ENCODE data around the gene SUSD6. TPM values are rescaled to one million over a fixed set of nuclear protein-coding genes. Genes with fewer than 3 reads are reported as not detected.

The SUSD6 gene
- total and polyA plus RNA-seq, 4 donors, result 6.8 to 10.8 (median 7.6) TPM

GRCh38 chr14:69703047-69704039 lies 91.9 kb downstream of the SUSD6 start:
- no peaks in the 10 kb centered on the region for H3K27me3 ChIP-seq (ENCODE audit: control insufficient read depth in 4 of 4, insufficient read depth in 4 of 4, low read length in 3 of 4)
- peaks cover 3 to 23% (median 12%) of the 10 kb centered on the region in 4 donors for H3K4me1 ChIP-seq (ENCODE audit: control insufficient read depth in 4 of 4, insufficient read depth in 4 of 4, low read length in 3 of 4)
- H3K4me3 ChIP-seq (ENCODE audit: low read depth in 1 of 3, low read length in 3 of 3), result no peak overlapping the region
- no peak overlapping the region for H3K9ac ChIP-seq (ENCODE audit: low read depth in 1 of 2, low read length in 2 of 2)
- H3K9me3 ChIP-seq (ENCODE audit: control insufficient read depth in 4 of 4, low read length in 3 of 4), result no peaks in the 10 kb centered on the region
- 65% methylated on average over 12 of the region's 12 CpGs for WGBS
- no peak for TF ChIP-seq CTCF (IDR thresholded peaks at IDR 0.05; ENCODE audit: low read depth, low read length, missing input control)
- no peak for TF ChIP-seq SP1 (IDR thresholded peaks at IDR 0.05)
- peak in 1 of 2 donors; percentile 56 for TF ChIP-seq RAD21 (IDR thresholded peaks at IDR 0.05)
- TF ChIP-seq MAX (IDR thresholded peaks at IDR 0.05), result peak; percentile 57
- TF ChIP-seq RXRA (IDR thresholded peaks at IDR 0.05), result peak; percentile 30 to 69
- peak; percentile 51 to 61 for TF ChIP-seq HNF4A (conservative IDR thresholded peaks at IDR 0.05)
- H3K27ac ChIP-seq (ENCODE audit: low read depth in 1 of 2, low read length in 2 of 2), result peak overlapping the region in 1 of 2 donors; percentile 50
- no peak for DNase-seq (ENCODE audit: low spot score)
- H3K36me3 ChIP-seq (ENCODE audit: control insufficient read depth in 4 of 4, insufficient read depth in 3 of 4, low read depth in 1 of 4, low read length in 3 of 4), result peaks cover 3 to 12% (median 10%) of the 10 kb centered on the region in 4 donors

DNA sequence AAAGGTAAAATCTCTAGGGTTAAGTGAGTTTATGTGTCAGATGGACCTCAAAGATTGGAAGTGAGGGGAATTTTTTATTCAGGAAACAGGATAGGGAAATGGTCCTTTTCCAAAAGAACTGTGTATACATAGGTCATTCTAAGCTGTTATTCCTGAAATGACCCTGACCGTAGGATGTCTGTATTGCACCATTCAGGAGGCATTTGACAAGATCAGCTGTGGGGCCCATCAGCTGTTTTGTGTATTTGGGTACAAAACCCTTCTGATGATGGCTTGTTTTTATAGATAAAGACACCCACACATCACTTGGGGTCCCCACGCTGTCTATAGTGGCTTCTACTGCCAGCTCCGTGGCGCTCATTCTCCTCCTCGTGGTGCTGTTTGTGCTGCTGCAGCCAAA lies 92.9 kb downstream of the SUSD6 start:
- Histone ChIP-seq H3K27ac (ENCODE audit: low read depth in 1 of 2, low read length in 2 of 2) (no peak overlapping the region), H3K4me3 (ENCODE audit: low read depth in 1 of 3, low read length in 3 of 3) (no peak overlapping the region), H3K4me1 (ENCODE audit: control insufficient read depth in 4 of 4, insufficient read depth in 4 of 4, low read length in 3 of 4) (peaks cover 3 to 20% (median 10%) of the 10 kb centered on the region in 4 donors), H3K27me3 (ENCODE audit: control insufficient read depth in 4 of 4, insufficient read depth in 4 of 4, low read length in 3 of 4) (no peaks in the 10 kb centered on the region), H3K9me3 (ENCODE audit: control insufficient read depth in 4 of 4, low read length in 3 of 4) (no peaks in the 10 kb centered on the region), H3K36me3 (ENCODE audit: control insufficient read depth in 4 of 4, insufficient read depth in 3 of 4, low read depth in 1 of 4, low read length in 3 of 4) (peaks cover 3 to 20% (median 14%) of the 10 kb centered on the region in 4 donors), H3K9ac (ENCODE audit: low read depth in 1 of 2, low read length in 2 of 2) (no peak overlapping the region)
- WGBS, result 92% methylated on average over 5 of the region's 5 CpGs
- DNase-seq (ENCODE audit: low spot score), result no peak
- no peak for TF ChIP-seq TAF1 (conservative IDR thresholded peaks at IDR 0.05)
- TF ChIP-seq HNF4G (IDR thresholded peaks at IDR 0.05), result no peak
- no peak for TF ChIP-seq RAD21 (IDR thresholded peaks at IDR 0.05)
- no peak for TF ChIP-seq HNF4A (conservative IDR thresholded peaks at IDR 0.05)
- TF ChIP-seq GABPA (IDR thresholded peaks at IDR 0.05 in 1 of 2, conservative IDR thresholded peaks at IDR 0.05 in 1 of 2), result no peak
- no peak for TF ChIP-seq CTCF (IDR thresholded peaks at IDR 0.05; ENCODE audit: low read depth, low read length, missing input control)
- no peak for TF ChIP-seq ZBTB33 (IDR thresholded peaks at IDR 0.05)
- TF ChIP-seq FOXA2 (IDR thresholded peaks at IDR 0.05), result no peak
- no peak for TF ChIP-seq JUND (IDR thresholded peaks at IDR 0.05)
- TF ChIP-seq SP1 (IDR thresholded peaks at IDR 0.05), result no peak
- no peak for TF ChIP-seq NR2F2 (IDR thresholded peaks at IDR 0.05)
- TF ChIP-seq YY1 (IDR thresholded peaks at IDR 0.05), result no peak

Measured in liver (tissue), 9 donors.